ENCODE data around the gene NPHS1.

The NPHS1 gene

DNA sequence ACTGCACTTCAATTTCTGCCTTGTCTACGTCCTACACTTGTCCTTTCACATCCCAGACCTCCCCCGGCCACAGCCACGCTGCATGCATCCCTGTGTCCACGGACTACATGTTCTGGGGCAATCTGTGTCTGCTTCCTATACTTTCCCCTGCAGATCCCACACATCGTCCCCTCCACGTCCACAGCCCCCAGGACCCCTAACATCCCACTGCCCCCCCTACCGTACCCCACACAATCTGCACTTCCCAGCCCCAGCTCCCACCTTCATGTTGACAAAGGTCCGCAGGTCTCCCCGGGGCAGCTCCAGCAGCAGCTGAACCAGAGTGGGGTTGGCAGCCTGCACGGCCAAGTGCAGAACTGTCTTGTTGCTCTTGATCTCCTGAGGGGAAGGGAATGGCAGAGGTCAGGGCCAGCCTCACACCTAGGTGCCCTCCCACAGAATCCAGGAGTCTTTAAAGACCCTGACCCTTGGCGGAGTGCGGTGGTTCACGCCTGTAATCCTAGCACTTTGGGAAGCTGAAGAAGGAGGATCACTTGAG lies 37.9 kb upstream of the NPHS1 start:
- Histone ChIP-seq H3K4me3 (ENCODE audit: low read length) (no peak overlapping the region), H3K36me3 (ENCODE audit: control insufficient read depth, low read depth, low read length) (peaks cover 34% of the 10 kb centered on the region), H3K27ac (ENCODE audit: low read length) (no peak overlapping the region)

DNA sequence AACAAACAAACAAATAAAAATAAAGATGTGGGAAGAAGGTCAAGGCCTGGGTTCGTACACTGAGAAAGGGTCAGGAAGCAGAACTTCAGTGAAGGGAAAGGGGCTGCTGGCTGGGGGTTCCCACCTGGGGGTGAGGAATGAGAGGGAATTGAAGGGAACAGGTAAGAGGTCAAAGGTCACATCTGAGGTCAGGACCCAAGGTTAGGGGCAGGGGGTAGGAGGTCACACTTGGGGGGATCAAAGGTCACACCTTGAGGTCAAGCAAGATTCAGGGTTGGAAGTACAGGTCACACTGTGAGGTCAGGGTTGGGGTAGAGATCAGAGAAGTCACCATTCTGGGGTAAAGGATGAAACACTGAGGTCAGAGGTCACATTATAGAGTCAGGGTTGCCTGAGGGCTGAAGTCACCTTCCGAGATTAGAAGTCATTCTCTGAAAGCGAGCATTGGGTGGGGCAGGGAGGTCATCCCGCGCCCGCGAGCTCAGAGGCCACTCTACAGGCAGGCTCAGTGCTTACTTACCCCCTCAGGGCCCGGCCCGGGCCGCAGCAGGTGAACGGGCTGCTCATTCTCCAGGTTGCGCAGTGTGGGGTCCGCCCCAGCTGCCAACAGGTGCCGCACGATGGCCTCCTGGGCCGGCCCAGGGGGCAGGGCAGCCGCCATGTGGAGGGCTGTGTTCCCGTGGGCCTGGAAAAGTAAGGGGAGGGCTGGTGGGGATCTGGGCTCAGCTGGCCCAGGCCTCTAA lies 37.2 kb upstream of the NPHS1 start:
- H3K36me3 ChIP-seq (ENCODE audit: control insufficient read depth, low read depth, low read length) = peaks cover 34% of the 10 kb centered on the region
- H3K27ac ChIP-seq (ENCODE audit: low read length) = no peak overlapping the region
- H3K27me3 ChIP-seq (ENCODE audit: control insufficient read depth, insufficient read depth, low read length) = no peaks in the 10 kb centered on the region
- no peaks in the 10 kb centered on the region for H3K4me1 ChIP-seq (ENCODE audit: control insufficient read depth, low read depth, low read length)
- H3K4me3 ChIP-seq (ENCODE audit: low read length) = no peak overlapping the region
- H3K9ac ChIP-seq (ENCODE audit: low read length) = no peak overlapping the region
- no peaks in the 10 kb centered on the region for H3K9me3 ChIP-seq (ENCODE audit: control insufficient read depth, low read depth, low read length)

More for the DNA sequence above, 37.9 kb upstream of the NPHS1 start:
- no peaks in the 10 kb centered on the region for H3K27me3 ChIP-seq (ENCODE audit: control insufficient read depth, insufficient read depth, low read length)
- H3K9me3 ChIP-seq (ENCODE audit: control insufficient read depth, low read depth, low read length) = no peaks in the 10 kb centered on the region
- no peak overlapping the region for H3K9ac ChIP-seq (ENCODE audit: low read length)
- no peaks in the 10 kb centered on the region for H3K4me1 ChIP-seq (ENCODE audit: control insufficient read depth, low read depth, low read length)

DNA sequence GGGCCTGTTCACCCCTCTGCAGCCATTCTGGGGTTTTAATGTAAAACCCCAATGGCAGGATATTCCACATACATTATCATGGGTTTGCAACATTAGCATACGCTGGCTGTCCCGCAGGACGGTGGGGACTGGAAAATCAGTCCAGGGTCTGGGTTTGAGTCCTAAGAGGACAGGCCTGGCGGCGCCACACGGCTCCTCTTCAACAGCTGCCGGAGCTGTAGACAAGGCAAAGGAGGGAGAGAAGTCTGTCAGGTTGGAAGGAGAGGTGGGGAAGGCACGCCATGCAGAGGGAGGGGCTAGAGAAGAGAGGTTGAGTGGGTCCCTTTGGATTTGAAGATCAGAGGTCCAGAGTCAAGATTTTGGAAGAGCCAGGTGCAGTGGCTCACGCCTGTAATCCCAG lies 36.1 kb upstream of the NPHS1 start:
- no peak overlapping the region for H3K4me3 ChIP-seq (ENCODE audit: low read length)
- no peak overlapping the region for H3K9ac ChIP-seq (ENCODE audit: low read length)
- peaks cover 27% of the 10 kb centered on the region for H3K36me3 ChIP-seq (ENCODE audit: control insufficient read depth, low read depth, low read length)
- no peaks in the 10 kb centered on the region for H3K9me3 ChIP-seq (ENCODE audit: control insufficient read depth, low read depth, low read length)
- no peak overlapping the region for H3K27ac ChIP-seq (ENCODE audit: low read length)
- H3K4me1 ChIP-seq (ENCODE audit: control insufficient read depth, low read depth, low read length) = no peaks in the 10 kb centered on the region
- no peaks in the 10 kb centered on the region for H3K27me3 ChIP-seq (ENCODE audit: control insufficient read depth, insufficient read depth, low read length)

DNA sequence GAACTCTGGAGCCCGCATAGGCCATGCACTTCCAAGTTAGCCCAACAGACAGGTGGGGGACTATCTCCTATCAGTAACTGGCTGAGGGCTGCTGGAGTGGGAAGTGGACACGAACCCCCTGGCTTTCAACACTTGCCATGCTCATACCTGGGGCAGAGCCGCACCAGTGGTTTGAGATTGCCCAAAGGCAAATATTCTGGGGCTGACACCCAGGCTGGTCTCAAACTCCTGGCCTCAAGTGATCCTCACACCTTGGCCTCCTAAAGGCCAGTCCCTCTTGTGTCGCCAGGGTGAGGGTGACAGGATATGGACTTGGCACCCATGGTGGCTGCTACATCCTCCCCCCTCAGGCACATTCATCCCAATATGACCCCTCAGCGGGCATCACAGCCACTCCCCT lies 34.9 kb upstream of the NPHS1 start:
- Histone ChIP-seq H3K4me3 (ENCODE audit: low read length) (no peak overlapping the region), H3K27ac (ENCODE audit: low read length) (no peak overlapping the region), H3K27me3 (ENCODE audit: control insufficient read depth, insufficient read depth, low read length) (no peaks in the 10 kb centered on the region), H3K4me1 (ENCODE audit: control insufficient read depth, low read depth, low read length) (no peaks in the 10 kb centered on the region), H3K9me3 (ENCODE audit: control insufficient read depth, low read depth, low read length) (no peaks in the 10 kb centered on the region), H3K36me3 (ENCODE audit: control insufficient read depth, low read depth, low read length) (peaks cover 19% of the 10 kb centered on the region), H3K9ac (ENCODE audit: low read length) (no peak overlapping the region)

DNA sequence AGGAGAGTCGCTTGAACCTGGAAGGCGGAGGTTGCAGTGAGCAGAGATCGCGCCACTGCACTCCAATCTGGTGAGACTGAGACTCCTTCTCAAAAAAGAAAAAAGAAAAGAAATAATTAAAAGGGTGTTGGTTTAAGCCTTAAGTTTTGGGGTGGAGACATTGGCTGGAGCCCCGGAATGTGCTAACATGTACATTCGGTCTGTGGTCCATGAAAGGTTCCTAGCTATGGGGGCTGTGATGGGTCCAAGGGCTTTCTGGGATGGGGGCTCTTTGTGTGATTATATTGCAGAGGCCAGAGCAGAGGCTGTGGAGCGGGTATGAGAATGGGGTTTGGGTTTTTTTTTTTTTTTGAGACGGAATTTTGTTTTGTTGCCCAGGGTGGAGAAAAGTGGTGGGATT lies 33.6 kb upstream of the NPHS1 start:
- Histone ChIP-seq H3K27me3 (ENCODE audit: control insufficient read depth, insufficient read depth, low read length) (no peaks in the 10 kb centered on the region), H3K36me3 (ENCODE audit: control insufficient read depth, low read depth, low read length) (peaks cover 19% of the 10 kb centered on the region), H3K27ac (ENCODE audit: low read length) (no peak overlapping the region), H3K4me1 (ENCODE audit: control insufficient read depth, low read depth, low read length) (no peaks in the 10 kb centered on the region), H3K9me3 (ENCODE audit: control insufficient read depth, low read depth, low read length) (no peaks in the 10 kb centered on the region), H3K9ac (ENCODE audit: low read length) (no peak overlapping the region), H3K4me3 (ENCODE audit: low read length) (no peak overlapping the region)

DNA sequence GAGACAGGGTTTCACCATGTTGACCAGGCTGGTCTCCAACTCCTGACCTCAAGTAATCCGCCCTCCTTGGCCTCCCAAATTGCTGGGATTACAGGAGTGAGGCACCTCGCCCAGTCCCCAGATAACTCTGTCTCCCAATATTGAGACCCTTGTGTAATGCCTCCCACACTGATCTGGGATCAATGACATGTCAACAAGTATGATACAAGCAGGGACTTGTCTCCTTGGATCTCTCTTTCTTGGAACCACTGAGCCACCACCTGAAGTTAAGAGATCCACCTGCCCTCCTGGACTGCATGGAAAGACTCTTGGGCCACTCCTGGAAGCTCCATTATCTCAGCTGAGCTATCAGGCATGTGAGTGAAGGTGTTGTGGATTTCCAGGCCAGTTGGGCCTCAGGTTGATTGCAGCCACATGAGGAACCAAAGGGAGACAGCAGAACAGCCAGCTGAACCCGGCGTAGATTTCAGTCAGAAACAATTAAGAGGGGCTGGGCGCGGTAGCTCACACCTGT lies 33.0 kb upstream of the NPHS1 start:
- Histone ChIP-seq H3K9ac (ENCODE audit: low read length) (no peak overlapping the region), H3K4me3 (ENCODE audit: low read length) (no peak overlapping the region), H3K27me3 (ENCODE audit: control insufficient read depth, insufficient read depth, low read length) (no peaks in the 10 kb centered on the region), H3K4me1 (ENCODE audit: control insufficient read depth, low read depth, low read length) (no peaks in the 10 kb centered on the region), H3K9me3 (ENCODE audit: control insufficient read depth, low read depth, low read length) (no peaks in the 10 kb centered on the region), H3K27ac (ENCODE audit: low read length) (no peak overlapping the region), H3K36me3 (ENCODE audit: control insufficient read depth, low read depth, low read length) (peaks cover 19% of the 10 kb centered on the region)

DNA sequence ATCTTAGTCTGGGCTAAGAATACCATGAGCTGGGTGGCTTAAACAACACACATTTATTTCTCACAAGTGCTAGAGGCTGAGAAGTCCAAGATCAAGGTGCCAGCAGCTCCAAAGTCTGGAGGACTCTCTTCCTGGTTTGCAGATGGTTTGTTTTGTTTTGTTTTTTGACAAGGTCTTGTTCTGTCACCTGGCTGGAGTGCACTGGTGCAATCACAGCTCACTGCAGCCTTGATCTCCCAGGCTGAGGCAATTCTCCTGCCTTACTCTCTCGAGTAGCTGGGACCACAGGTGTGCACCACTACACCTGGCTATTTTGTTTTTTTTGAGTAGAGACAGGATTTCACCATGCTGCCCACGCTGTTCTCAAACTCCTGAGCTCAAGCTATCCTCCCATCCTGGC lies 31.6 kb upstream of the NPHS1 start:
- Histone ChIP-seq H3K4me3 (ENCODE audit: low read length) (no peak overlapping the region), H3K36me3 (ENCODE audit: control insufficient read depth, low read depth, low read length) (peaks cover 6% of the 10 kb centered on the region), H3K9ac (ENCODE audit: low read length) (no peak overlapping the region), H3K27me3 (ENCODE audit: control insufficient read depth, insufficient read depth, low read length) (peaks cover 4% of the 10 kb centered on the region), H3K27ac (ENCODE audit: low read length) (no peak overlapping the region), H3K4me1 (ENCODE audit: control insufficient read depth, low read depth, low read length) (peaks cover 7% of the 10 kb centered on the region), H3K9me3 (ENCODE audit: control insufficient read depth, low read depth, low read length) (no peaks in the 10 kb centered on the region)

DNA sequence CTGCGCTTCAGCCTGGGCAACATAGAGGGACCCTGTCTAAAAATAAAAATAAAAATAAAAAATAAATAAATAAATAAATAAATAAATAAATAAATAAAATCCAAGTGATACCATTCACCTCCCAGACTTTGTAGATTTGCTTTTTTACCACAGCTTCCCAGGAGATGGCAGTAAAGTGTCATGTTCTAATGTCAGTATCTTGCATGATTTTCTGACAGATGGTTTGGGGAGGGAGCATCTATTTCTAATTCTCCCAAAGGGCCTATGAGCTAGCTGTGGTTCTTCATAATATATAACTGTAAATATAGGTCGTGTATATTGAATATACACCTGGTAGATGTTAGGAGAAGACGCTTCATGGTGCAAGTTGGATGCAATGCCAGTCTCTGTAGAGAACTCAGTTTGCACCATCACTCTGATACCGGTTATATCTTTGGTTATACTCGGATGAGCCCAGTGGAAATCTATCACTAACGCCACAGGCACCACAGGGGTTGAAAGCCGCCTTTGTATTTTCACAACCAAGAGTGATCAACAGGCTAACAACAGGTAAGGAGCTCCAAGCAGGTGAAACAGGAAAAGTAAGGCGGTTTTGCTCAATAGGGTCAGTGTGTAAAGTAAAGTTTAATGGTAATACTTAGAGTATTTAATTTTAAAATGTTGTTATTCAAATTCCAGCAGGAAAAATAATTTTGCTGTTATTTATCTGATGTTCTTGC lies 30.0 kb upstream of the NPHS1 start:
- no peaks in the 10 kb centered on the region for H3K9me3 ChIP-seq (ENCODE audit: control insufficient read depth, low read depth, low read length)
- H3K4me3 ChIP-seq (ENCODE audit: low read length) = no peak overlapping the region
- H3K36me3 ChIP-seq (ENCODE audit: control insufficient read depth, low read depth, low read length) = no peaks in the 10 kb centered on the region
- no peak overlapping the region for H3K27ac ChIP-seq (ENCODE audit: low read length)
- H3K4me1 ChIP-seq (ENCODE audit: control insufficient read depth, low read depth, low read length) = peaks cover 7% of the 10 kb centered on the region
- peaks cover 10% of the 10 kb centered on the region for H3K27me3 ChIP-seq (ENCODE audit: control insufficient read depth, insufficient read depth, low read length)
- no peak overlapping the region for H3K9ac ChIP-seq (ENCODE audit: low read length)

DNA sequence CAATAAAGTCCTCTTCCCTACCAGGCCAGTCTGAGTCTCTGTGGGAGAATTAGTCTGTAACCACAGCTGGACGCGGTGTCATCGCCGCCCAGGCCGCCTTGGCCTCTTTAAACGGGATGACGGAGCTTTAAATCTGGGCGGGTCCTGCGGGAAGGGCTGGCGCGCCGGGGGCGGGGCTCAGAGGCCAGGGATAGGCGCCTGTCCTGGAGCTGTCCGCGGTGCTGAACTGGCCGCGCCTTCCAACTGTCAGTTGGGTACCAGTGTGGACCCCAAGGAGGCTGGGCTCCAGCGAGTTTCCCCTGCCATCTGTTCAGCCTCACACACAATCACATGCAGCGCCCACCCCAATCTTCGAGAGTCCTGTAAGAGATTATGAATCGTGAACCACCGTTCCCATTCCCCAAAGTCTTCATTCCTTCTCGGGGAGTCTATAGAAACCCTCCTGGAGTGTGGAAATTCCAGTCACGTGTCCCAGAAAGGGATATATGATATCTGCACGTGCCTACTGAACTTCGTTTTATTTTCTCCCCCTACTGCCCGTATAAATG lies 27.5 kb upstream of the NPHS1 start:
- Histone ChIP-seq H3K9ac (ENCODE audit: low read length) (no peak overlapping the region), H3K4me3 (ENCODE audit: low read length) (no peak overlapping the region), H3K27ac (ENCODE audit: low read length) (no peak overlapping the region), H3K36me3 (ENCODE audit: control insufficient read depth, low read depth, low read length) (no peaks in the 10 kb centered on the region), H3K27me3 (ENCODE audit: control insufficient read depth, insufficient read depth, low read length) (peaks cover 10% of the 10 kb centered on the region), H3K4me1 (ENCODE audit: control insufficient read depth, low read depth, low read length) (peaks cover 7% of the 10 kb centered on the region), H3K9me3 (ENCODE audit: control insufficient read depth, low read depth, low read length) (no peaks in the 10 kb centered on the region)

DNA sequence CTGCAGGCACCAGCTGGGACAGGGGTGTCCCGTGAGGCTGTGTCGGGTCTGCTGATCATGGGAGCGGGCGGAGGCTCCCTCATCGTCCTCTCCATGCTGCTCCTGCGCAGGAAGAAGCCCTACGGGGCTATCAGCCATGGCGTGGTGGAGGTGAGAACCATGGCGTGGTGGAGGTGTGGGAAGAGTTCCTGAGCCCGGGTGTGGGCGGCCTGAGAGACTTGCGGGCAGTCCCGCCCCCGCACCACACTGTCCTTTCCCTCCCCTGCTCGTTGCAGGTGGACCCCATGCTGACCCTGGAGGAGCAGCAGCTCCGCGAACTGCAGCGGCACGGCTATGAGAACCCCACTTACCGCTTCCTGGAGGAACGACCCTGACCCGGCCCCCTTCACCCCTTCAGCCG lies 26.8 kb upstream of the NPHS1 start:
- Histone ChIP-seq H3K27ac (ENCODE audit: low read length) (no peak overlapping the region), H3K36me3 (ENCODE audit: control insufficient read depth, low read depth, low read length) (no peaks in the 10 kb centered on the region), H3K27me3 (ENCODE audit: control insufficient read depth, insufficient read depth, low read length) (peaks cover 10% of the 10 kb centered on the region), H3K9ac (ENCODE audit: low read length) (no peak overlapping the region), H3K9me3 (ENCODE audit: control insufficient read depth, low read depth, low read length) (no peaks in the 10 kb centered on the region), H3K4me1 (ENCODE audit: control insufficient read depth, low read depth, low read length) (peaks cover 7% of the 10 kb centered on the region), H3K4me3 (ENCODE audit: low read length) (no peak overlapping the region)

DNA sequence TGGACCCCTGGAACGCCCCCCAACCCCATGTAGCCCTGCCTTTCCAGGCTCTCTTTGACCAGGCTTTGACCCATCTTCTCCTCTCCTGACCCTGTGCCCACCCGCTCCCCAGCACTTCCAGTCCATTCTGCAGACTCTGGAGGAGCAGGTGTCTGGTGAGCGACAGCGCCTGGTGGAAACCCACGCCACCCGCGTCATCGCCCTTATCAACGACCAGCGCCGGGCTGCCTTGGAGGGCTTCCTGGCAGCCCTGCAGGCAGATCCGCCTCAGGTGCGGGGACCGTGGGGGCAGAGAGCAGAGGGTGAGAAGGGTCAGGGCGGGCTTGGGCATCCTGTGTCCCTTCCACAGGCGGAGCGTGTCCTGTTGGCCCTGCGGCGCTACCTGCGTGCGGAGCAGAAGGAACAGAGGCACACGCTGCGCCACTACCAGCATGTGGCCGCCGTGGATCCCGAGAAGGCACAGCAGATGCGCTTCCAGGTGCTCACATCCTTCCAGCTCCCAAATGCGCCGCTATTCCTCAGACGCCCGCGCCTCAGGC lies 22.2 kb upstream of the NPHS1 start:
- peaks cover 5% of the 10 kb centered on the region for H3K4me1 ChIP-seq (ENCODE audit: control insufficient read depth, low read depth, low read length)
- H3K9ac ChIP-seq (ENCODE audit: low read length) = no peak overlapping the region
- H3K36me3 ChIP-seq (ENCODE audit: control insufficient read depth, low read depth, low read length) = no peaks in the 10 kb centered on the region
- peaks cover 10% of the 10 kb centered on the region for H3K27me3 ChIP-seq (ENCODE audit: control insufficient read depth, insufficient read depth, low read length)
- H3K4me3 ChIP-seq (ENCODE audit: low read length) = no peak overlapping the region
- no peaks in the 10 kb centered on the region for H3K9me3 ChIP-seq (ENCODE audit: control insufficient read depth, low read depth, low read length)
- no peak overlapping the region for H3K27ac ChIP-seq (ENCODE audit: low read length)
